Neuron (in vitro differentiated cells): Measurements from ENCODE around the gene SLC40A1.

Experiments used
- H2AFZ ChIP-seq: one replicate; pipeline ENCODE4 v1.6.1; 2013; ENCODE audit warnings: low read depth, mild to moderate bottlenecking, inconsistent platforms, low read length, moderate library complexity
- H3K27me3 ChIP-seq: one replicate; pipeline ENCODE4 v1.6.1; 2013; ENCODE audit warnings: low read length; ENCODE audit not compliant: insufficient read depth
- H3K36me3 ChIP-seq: one replicate; pipeline ENCODE4 v1.6.1; 2013; ENCODE audit warnings: low read length; ENCODE audit not compliant: insufficient read depth
- H3K4me1 ChIP-seq: one replicate; pipeline ENCODE4 v1.6.1; 2013; ENCODE audit warnings: low read length; ENCODE audit not compliant: insufficient read depth
- H3K4me3 ChIP-seq: 2 replicates; pipeline ENCODE4 v1.5.1; 2013; ENCODE audit warnings: mild to moderate bottlenecking, low read length, moderate library complexity
- H3K9me3 ChIP-seq: one replicate; pipeline ENCODE4 v1.6.1; 2013; ENCODE audit warnings: low read length

The SLC40A1 gene

DNA sequence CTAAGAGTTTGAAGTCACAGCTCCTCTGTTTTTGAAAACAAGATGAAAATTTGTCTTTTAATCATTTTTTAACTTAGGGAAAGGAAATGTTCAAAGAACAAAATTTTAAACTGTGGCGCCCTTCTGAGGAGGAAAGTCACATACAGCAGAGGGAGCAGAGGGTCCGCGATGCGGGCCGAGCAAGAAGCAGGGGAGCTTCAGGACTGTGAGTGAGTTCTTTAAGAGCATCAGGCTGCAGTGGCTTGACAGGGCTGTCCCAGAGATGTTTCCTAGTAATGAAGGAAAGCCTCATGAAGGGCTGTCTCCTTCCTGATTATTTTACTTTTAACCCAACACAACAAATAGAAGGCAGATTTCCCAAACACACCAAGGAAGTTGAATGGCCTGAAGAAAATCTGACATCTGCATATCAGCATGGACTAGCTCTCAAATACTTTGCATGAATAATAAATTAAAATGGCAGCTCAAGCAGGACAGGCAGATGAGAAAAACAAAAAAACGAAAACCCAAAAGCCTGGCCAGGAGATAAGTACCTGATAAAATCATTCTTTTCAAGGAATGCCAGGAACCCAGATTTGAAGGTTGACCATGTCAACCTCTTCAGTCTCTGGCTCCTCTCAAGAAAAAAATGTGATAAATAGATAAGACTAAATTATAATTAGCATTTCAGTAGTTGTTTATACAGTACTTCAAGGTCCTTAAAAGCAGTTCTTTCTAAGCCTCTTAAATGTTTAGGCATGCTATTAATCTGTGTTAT, 60.8 kb downstream of the SLC40A1 start:
- peaks cover 6% of the 10 kb centered on the region for H3K4me1 ChIP-seq
- no peaks in the 10 kb centered on the region for H3K9me3 ChIP-seq
- no peak overlapping the region for H2AFZ ChIP-seq
- no peak overlapping the region for H3K4me3 ChIP-seq
- no peaks in the 10 kb centered on the region for H3K27me3 ChIP-seq
- H3K36me3 ChIP-seq, result no peaks in the 10 kb centered on the region

DNA sequence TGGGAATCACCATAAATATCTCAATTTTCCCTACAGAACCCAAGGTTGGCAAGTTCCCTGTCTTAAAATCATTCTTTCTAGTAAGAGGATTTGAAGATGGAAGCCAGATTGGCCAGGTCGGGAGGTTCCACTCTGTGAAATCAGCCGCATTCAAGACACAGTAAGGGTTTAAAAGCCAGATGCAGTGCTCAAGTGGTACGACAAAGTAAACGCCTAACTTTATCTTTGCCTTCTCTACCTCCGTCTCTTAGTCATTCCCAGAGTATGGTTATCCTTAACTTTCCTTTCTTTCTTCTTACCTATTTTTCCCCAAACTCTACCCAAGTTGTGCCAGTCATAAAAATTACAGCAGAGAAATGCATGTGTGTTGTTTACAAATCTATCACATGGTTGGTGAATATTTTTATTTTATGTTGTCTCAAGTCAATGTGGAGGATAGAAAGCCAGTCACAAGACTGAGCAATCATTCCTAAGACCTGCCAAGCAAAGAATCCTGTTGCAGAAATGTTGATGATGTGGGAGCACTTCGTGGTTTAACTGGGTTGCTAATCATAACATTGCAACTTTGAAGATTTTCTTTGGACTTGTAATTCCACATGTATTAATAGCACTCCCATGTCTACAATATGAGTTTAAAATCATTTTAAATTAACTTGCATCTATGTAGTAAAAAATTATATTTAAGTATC, 62.6 kb downstream of the SLC40A1 start:
- H3K4me1 ChIP-seq, result peaks cover 6% of the 10 kb centered on the region
- H3K4me3 ChIP-seq, result no peak overlapping the region
- H3K9me3 ChIP-seq, result no peaks in the 10 kb centered on the region
- no peaks in the 10 kb centered on the region for H3K36me3 ChIP-seq
- H3K27me3 ChIP-seq, result no peaks in the 10 kb centered on the region
- H2AFZ ChIP-seq, result no peak overlapping the region

DNA sequence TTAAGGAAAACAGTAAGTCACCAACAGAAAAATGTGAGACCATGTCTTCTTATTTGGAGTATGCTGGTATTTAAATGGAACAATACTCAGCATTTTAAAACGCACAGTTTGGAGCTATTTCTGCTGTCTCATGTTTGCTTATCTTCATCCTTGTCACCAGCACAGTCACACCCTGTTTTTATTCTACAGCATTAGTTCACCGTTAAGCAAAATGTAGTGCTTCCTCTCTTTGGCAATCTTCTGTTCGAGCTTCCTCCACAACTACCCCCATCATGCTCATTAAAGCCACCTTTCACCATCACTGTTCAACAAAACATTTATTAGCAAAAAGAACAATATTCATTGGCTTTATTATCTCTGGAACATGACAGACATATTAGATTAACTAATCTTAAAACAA, 64.0 kb downstream of the SLC40A1 start:
- Histone ChIP-seq H3K4me3 (no peak overlapping the region), H3K27me3 (no peaks in the 10 kb centered on the region), H3K9me3 (no peaks in the 10 kb centered on the region), H3K4me1 (no peaks in the 10 kb centered on the region), H2AFZ (no peak overlapping the region), H3K36me3 (no peaks in the 10 kb centered on the region)

DNA sequence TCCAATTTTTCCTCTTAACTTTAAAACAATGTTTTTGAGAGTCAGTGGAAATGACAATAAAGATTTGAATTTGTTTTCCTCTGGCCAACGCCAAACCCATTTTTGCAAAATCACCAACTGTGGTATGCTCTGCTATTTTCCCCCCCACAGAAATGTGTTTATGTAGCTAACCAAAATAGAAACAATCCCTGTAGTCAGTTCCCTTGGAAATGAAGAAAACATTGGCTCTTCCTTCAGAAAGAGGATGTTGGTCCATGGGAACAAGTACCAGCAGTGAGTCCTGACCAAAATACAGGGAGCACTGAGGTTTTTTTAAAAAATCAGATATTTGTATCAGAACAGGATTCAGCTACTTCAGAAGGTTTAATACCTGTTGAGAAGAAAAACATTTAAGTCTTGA, 65.3 kb downstream of the SLC40A1 start:
- no peaks in the 10 kb centered on the region for H3K4me1 ChIP-seq
- H2AFZ ChIP-seq, result no peak overlapping the region

DNA sequence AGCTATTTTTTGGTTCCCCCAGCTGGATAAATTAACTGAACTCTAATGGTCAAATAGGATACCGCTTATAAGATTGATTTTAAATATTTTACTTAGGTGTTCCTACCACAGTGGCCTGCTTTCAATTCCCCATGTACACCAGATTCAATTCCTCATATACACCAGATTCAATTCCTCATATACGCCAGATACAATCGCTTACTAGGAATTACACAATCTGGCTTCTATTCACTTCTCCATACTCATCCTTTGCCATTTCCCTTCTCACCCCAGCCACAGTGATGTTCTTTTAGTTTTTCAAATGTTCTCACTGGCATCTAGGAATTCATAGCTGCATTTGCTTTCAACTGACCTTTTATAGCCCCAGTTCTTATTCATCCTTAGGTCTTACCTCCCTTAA, 66.5 kb downstream of the SLC40A1 start:
- Histone ChIP-seq H2AFZ (no peak overlapping the region), H3K4me1 (no peaks in the 10 kb centered on the region), H3K4me3 (no peak overlapping the region), H3K9me3 (no peaks in the 10 kb centered on the region), H3K36me3 (no peaks in the 10 kb centered on the region), H3K27me3 (no peaks in the 10 kb centered on the region)

More for the DNA sequence above, 65.3 kb downstream of the SLC40A1 start:
- H3K27me3 ChIP-seq, result no peaks in the 10 kb centered on the region
- no peaks in the 10 kb centered on the region for H3K36me3 ChIP-seq
- H3K4me3 ChIP-seq, result no peak overlapping the region
- H3K9me3 ChIP-seq, result no peaks in the 10 kb centered on the region

DNA sequence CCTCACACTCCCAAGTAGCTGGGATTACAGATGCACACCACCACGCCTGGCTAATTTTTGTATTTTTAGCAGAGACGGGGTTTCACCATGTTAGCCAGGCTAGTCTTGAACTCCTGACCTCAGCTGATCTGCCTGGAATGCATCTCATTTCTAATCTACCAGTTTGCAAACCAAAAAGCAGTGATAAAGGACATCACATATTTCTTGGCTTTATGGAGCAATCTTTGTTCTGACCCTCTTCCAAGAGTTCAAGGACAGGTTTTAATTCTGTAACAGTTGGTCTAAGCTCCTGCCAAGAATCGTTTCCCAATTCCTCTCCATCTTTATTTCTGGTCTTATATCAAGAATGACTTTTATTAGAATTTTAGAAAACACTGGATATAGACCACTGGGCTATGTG, 67.7 kb downstream of the SLC40A1 start:
- Histone ChIP-seq H3K4me1 (no peaks in the 10 kb centered on the region), H3K27me3 (no peaks in the 10 kb centered on the region), H3K9me3 (no peaks in the 10 kb centered on the region), H3K4me3 (no peak overlapping the region), H3K36me3 (no peaks in the 10 kb centered on the region), H2AFZ (no peak overlapping the region)

DNA sequence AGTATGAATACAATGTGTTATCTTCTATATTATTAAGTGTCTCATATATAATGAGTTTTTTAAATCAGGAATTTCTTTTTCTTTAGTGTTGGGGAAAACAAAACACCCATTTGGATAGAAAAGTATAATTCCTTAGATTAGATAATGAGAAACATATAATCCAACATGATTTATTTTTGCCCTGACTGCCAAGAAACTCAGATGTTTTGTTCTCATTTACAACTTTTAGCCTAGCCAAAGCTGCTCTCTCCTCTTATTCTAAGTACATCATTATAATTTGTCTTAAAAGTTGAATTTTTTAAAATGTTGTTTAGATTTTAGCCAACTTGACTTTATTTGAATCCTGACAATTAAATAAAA, 68.6 kb downstream of the SLC40A1 start:
- no peaks in the 10 kb centered on the region for H3K9me3 ChIP-seq
- H3K4me3 ChIP-seq, result no peak overlapping the region
- no peak overlapping the region for H2AFZ ChIP-seq
- H3K36me3 ChIP-seq, result no peaks in the 10 kb centered on the region
- no peaks in the 10 kb centered on the region for H3K27me3 ChIP-seq
- no peaks in the 10 kb centered on the region for H3K4me1 ChIP-seq

DNA sequence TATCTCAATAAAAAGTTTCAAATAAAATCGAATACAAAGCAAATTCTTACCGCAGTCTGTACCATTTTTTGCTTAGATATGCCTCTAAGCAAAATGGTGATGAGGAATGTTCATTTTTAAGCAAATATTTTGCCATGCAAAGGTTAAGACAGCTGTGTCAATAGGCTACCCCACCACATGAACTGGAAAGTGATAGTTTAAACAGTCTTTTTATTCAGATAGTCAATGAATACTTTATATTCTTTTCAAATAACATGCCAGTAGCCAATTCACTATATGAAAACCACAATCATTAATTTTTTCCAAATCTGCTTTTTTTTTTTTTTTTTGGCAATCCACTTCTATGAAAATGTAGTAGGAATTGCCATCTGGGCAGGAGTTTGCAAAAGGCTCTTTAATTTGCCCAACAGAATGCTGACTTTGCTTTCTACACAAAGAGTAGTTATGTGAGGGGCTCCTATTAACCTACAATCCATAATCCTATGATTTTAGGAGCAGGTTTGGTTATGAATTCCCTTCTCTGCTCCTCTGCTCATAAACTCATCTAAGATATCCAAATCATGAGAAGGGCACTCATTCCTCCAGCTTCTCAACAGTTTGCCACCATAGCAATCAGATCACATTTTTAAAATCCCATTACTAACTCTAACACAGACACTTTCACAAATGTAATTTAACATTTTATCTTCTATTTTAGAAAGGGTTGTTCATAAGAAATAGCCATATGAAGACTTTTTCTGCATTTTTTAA, 69.2 kb downstream of the SLC40A1 start:
- Histone ChIP-seq H3K27me3 (no peaks in the 10 kb centered on the region), H3K9me3 (no peaks in the 10 kb centered on the region), H2AFZ (no peak overlapping the region), H3K4me3 (no peak overlapping the region), H3K36me3 (no peaks in the 10 kb centered on the region), H3K4me1 (no peaks in the 10 kb centered on the region)
